HG03442 (cell line): ENCODE results near the gene TNNC1.

Experiments
- ATAC-seq: cut with Tn5 transposase; IDR thresholded peaks from one replicate; pipeline ENCODE4 v1.9.1; 2021; ENCODE audit warnings: mild to moderate bottlenecking, moderate library complexity; ENCODE audit not compliant: unreplicated experiment

Gene TNNC1

GRCh38 chr3:52458770-52459545, 5.1 kb upstream of the TNNC1 start:
- no peak for ATAC-seq

DNA sequence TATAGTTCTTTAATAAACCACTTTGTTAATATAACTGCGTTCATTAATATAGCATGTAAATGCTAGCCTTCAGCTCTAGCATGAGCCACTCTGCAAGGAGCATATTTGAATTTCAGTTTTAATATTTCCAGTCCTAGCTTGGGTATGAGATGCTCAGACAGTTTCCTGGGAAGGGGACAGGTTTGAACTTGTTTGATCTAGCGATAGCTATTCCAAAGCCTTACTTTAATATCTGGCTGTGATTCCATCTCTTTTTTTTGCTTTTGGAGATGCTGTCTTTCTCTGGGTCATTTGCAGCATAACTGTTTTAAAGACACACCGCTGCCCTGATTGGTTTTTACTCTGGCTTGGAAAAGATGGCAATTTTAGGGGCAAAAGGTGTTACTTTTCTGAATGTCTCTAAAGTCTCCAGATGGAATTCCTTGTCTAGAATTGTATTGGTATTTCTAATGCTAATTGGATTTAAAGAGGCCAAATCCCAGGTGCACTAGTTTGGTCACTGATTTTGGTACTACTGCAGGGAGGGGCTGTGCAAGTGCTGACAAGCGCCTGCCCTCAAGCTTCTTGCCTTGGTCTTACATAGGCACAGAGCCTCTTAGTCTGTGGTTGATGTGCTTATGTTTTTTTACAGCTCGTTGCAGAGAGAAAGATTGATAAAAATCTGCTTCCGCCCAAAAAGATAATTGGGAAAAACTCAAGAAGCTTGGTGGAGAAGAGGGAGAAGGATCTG, 4.4 kb upstream of the TNNC1 start:
- no peak for ATAC-seq

DNA sequence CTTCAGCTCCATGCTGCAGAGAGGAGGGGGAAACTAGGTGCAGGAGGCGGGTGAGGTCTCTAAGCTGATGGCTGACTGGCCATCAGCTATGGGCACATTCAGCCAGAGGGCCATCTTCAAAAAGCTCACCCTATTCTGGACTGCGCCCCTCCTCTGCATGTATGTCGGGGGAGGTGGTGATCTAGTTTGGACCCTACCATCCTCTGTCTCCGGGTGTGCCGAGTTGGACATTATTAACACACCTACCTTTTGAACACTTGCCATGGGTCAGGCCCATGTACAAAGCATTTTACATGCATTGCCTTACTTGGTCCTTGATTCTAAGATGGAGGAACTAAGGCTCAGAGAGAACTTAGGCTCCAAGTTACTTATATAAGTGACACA, 3.0 kb upstream of the TNNC1 start:
- no peak for ATAC-seq

- no peak for ATAC-seq
These were observed 2.4 kb upstream of the TNNC1 start for GRCh38 chr3:52456169-52456799.

DNA sequence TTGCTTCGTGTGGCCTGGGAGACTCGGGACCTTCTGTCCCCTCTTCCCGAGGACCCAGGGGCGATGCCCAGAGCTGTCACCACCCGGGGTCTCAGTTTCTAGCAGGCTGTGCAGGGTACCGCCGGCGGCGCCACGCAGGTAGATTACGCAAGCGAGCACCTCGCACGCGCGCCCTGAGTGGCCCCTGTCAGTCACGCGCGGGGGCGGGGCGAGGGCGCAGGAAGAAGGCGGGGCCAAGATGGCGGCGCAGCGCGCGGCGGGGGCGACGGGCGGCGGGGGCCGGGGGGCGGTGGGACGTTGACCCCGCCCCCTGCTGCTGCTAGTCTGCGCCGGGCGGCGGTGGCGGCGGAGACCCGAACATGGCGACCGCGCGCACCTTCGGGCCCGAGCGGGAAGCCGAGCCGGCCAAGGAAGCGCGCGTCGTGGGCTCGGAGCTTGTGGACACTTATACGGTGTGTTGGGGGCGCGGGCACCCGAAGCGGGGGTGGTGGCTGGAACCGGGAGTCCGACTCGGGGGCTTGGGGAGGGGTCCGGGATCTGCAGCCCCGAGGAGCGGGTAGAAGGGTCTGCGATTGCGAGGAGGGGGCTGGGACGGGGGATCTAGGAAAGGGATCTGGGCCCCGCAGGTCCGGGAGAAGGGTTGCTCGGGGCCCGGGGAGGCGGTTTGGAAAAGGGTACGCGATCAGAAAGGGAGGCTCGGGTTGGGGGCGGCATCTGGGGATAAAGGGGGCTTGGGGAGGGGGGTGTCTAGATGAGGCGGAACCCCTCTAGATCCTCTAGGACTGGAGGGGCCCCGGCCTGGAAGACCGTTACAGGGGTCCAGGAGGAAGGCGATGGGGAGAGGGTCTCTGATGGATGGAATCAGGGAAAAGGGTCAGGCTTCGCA, 1.7 kb upstream of the TNNC1 start, which contains the start of gene NISCH:
Gene NISCH (plus strand): TSS at position 322 of the 886 bp plus-strand sequence. CDS start 38 bp downstream, at position 360.
- ATAC-seq: peak; percentile 80

DNA sequence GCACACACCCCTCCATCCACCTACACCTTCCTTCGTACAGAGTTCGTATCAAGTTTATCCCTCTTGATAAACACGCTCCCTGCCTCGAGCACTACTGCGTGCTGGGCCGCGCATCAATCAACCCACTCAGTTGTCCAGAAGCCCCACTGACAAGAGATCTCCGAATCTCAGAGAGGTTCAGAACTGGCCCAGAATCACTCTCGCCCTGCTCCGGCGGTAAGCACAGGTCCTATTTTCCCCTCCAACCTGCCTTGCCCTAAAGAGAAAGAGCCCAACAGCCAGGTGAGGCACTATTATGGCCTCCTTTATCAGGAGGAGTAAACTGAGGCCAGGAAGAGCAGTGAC, 1.1 kb upstream of the TNNC1 start:
- no peak for ATAC-seq

GRCh38 chr3:52454250-52454937, 553 bp upstream of the TNNC1 start:
- no peak for ATAC-seq

DNA sequence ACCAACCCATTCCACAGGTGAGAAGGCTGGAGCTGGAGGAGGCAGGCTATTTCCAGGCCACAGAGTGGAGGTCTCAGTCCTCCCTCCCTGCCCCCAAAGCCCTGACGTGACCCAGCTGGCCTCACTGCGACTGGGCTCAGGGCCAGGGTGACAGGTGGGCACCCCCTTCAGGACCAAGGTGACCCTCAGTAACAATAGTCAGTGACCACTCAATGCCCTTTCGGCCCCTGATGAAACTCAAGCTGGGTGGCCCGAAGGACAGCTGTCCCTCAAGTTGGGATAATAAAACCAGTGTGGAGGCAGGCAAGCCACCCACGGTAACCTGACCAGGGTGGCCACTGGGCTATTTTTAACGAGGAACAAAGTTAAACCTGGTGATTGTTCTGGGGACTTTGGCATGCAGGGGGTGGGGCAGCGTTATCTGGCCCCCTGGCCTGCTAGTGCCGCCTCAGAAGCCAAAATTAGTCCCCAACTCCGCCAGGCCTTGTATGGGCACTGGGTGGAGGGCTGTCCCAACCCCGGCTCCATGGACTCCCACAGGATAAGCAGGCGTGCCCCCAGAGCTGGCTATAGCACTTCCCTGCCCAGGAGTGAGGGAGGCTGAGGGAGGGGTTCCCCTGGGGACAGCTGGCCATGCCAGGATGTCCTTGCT, 1.1 kb downstream of the TNNC1 start:
- no peak for ATAC-seq

GRCh38 chr3:52452126-52452525, 1.7 kb downstream of the TNNC1 start:
- no peak for ATAC-seq

DNA sequence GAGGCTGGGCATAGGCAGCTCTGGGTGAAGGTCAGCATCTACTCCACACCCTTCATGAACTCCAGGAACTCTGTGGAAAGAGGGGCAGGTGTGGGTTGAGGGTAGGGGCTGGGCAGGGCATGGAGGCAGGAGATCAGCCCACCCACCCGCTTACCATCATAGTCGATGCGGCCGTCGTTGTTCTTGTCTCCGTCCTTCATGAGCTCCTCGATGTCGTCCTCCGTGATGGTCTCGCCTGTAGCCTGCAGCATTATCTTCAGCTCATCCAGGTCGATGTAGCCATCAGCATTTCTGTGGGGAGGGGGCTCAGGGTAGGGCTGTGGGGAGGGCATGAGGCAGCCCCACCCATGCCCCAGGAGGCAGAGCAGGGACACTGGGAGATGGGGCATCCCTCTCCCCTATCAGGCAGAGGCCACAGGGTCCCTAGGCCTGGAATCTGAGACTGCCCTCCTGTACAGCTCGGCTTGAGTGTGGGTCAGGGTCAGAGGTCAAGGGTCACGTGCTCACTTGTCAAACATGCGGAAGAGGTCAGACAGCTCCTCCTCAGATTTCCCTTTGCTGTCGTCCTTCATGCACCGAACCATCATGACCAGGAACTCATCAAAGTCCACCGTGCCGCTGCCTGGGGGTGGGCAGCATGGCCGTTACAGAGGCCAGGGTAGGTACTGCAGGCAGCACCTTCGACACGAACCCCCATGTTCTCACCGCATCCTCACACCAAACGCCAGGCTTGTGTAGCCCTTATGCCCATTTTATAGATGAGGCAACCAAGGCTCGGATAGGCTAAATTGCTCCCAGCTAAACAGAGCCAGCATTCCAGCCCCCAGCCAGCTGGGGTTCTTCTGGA, 2.4 kb downstream of the TNNC1 start:
- no peak for ATAC-seq

DNA sequence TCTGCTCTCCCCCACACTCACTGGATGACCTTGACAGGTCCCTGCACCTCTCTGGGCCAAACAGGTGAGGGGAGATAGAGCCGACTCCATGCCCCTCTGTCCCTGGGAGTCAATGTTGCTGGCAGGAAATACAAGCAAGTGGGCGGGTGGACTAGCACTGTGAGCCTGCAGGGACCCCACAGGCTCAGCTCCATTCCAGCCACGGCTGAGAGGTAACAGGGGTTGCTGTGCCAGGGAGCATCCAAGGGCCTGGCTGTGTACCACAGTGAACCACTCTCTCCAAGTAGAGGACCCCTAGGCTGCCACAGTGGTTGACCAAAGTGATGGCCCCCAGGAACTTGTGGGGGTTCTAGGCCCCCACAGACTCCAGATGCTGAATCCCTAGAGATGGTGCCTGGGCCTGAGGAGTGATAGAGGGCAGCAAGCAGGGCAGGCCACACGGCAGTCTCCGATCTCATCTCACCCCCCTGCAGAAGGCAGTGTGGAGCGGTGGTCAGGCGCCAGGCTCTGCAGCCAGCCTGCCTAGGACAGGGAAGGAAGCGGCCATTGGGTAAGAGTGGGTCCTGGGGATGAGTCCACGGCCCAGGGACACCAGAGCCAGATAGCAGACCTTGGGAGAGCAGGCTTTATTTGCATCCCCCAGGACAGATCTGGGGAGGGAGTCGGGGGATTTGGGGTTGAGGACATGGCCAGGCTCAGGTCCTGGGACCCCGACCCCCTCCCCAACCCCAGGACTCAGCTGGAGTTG, 3.2 kb downstream of the TNNC1 start:
- no peak for ATAC-seq

GRCh38 chr3:52447512-52448355, 6.1 kb downstream of the TNNC1 start:
- no peak for ATAC-seq

GRCh38 chr3:52446631-52447511, 7.0 kb downstream of the TNNC1 start:
- no peak for ATAC-seq

DNA sequence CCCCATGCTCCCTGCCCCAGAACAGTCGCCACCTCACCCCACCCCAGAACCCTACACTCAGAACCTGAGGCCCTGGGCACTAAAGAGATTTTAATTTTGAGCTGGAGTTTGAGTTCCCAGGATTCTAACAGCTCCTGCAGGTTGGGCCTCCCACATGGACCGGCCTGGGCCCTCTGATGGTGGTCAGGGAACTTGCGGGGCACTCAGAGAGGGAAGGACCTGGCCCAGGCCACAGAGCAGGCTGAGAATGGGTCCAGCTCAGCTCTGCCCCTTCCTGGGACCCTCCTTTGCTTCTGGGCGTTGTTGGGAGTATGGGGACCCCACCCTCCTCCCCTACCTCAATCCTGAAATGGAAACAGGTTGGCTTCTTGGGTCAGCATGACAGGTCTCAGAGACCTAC, 7.8 kb downstream of the TNNC1 start:
- ATAC-seq: no peak

- peak; percentile 71 for ATAC-seq
These were observed 8.7 kb downstream of the TNNC1 start, which contains the start of gene SEMA3G for GRCh38 chr3:52444860-52445793. TSS of gene SEMA3G (minus strand) at chr3:52445103. CDS start at chr3:52445027, 76 bp downstream.
